Spleen (tissue), 7 donors: ENCODE data around the gene OR52A1.

Experiments used
- POLR2A ChIP-seq, 3 donors: fragments of 450-650 bp; IDR thresholded peaks; one replicate each; pipeline ENCODE4 v1.5.1; 2017; ENCODE audit warnings: antibody characterized with exemption in 3 of 3, mild to moderate bottlenecking in 1 of 3
- POLR2AphosphoS5 ChIP-seq, 3 donors: sonication (generic); formaldehyde crosslinking; IDR thresholded peaks; one replicate each; pipeline ENCODE4 v1.5.1; 2017; ENCODE audit warnings: antibody characterized with exemption in 3 of 3
- TF ChIP-seq, protein P1 (sequence below), 11 experiments: fragments of 200-600 bp in 7 of 11; fragments of 450-650 bp in 4 of 11; sonication (generic) in 4 of 11; IDR thresholded peaks in 8 of 11; conservative IDR thresholded peaks in 3 of 11; 1 replicate in 7 of 11; 2 replicates in 4 of 11; pipeline versions ENCODE4 v1.4.0 to v1.8.0; 2016 to 2021; ENCODE audit warnings: antibody characterized with exemption in 11 of 11, inconsistent platforms in 4 of 11, mild to moderate bottlenecking in 1 of 11
- donor health status: DM: no; HTN: no; CAD: no; lungs with moderate emphysema.
- donor health status: DM: no; HTN: no; CAD: no.
- donor health status: DM: no; HTN: no; CAD: no.

DNA sequence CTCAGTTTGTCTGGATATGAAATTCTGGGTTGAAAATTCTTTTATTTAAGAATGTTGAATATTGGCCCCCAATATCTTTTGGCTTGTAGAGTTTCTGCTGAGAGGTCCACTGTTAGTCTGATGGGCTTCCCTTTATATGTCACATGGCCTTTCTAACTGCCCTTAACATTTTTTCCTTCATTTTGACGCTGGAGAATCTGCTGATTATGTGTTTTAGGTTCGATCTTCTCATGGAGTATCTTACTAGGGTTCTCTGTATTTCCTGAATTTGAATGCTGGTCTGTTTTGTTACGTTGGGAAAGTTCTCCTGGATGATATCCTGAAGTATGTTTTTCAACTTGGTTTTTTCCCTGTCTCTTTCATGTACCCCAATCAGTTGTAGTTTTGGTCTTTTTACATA, 39.2 kb downstream of the OR52A1 start:
- TF ChIP-seq POLR2AphosphoS5 (IDR thresholded peaks at IDR 0.05) (no peak), POLR2A (IDR thresholded peaks at IDR 0.05) (no peak)
- TF ChIP-seq, protein P1, sequence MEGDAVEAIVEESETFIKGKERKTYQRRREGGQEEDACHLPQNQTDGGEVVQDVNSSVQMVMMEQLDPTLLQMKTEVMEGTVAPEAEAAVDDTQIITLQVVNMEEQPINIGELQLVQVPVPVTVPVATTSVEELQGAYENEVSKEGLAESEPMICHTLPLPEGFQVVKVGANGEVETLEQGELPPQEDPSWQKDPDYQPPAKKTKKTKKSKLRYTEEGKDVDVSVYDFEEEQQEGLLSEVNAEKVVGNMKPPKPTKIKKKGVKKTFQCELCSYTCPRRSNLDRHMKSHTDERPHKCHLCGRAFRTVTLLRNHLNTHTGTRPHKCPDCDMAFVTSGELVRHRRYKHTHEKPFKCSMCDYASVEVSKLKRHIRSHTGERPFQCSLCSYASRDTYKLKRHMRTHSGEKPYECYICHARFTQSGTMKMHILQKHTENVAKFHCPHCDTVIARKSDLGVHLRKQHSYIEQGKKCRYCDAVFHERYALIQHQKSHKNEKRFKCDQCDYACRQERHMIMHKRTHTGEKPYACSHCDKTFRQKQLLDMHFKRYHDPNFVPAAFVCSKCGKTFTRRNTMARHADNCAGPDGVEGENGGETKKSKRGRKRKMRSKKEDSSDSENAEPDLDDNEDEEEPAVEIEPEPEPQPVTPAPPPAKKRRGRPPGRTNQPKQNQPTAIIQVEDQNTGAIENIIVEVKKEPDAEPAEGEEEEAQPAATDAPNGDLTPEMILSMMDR (IDR thresholded peaks at IDR 0.05 in 8 of 11, conservative IDR thresholded peaks at IDR 0.05 in 3 of 11): no peak
